HepG2 (cell line): ENCODE results near the gene BLCAP. TPM values are rescaled to one million over a fixed set of nuclear protein-coding genes. Genes with fewer than 3 reads are reported as not detected.

Experiments
- BRD4 ChIP-seq: sonication (generic); formaldehyde crosslinking; IDR thresholded peaks from 2 replicates; pipeline ENCODE4 v1.4.0; 2020; ENCODE audit warnings: missing genetic modification reagents
- DZIP1 ChIP-seq: sonication (generic); formaldehyde crosslinking; IDR thresholded peaks from 2 replicates; pipeline ENCODE4 v1.5.0; 2020; ENCODE audit warnings: mild to moderate bottlenecking, missing genetic modification reagents
- EP300 ChIP-seq, 3 experiments: sonication (generic) in 1 of 3; formaldehyde crosslinking in 1 of 3; IDR thresholded peaks; 2 replicates each; pipeline versions ENCODE4 v1.5.1 to v1.6.1; 2011 to 2020; ENCODE audit warnings: low read depth in 2 of 3, low read length in 2 of 3, borderline replicate concordance in 1 of 3, improper control_type of control experiment in 1 of 3, mild to moderate bottlenecking in 1 of 3, missing genetic modification reagents in 1 of 3, moderate library complexity in 1 of 3
- FOXK2 ChIP-seq: fragments of 450-650 bp; IDR thresholded peaks from 2 replicates; pipeline ENCODE4 v1.6.1; 2016
- HIVEP1 ChIP-seq: sonication (generic); formaldehyde crosslinking; IDR thresholded peaks from 2 replicates; pipeline ENCODE4 v1.4.0; 2020; ENCODE audit warnings: mild to moderate bottlenecking, missing genetic modification reagents
- IRX3 ChIP-seq: sonication (generic); formaldehyde crosslinking; IDR thresholded peaks from 2 replicates; pipeline ENCODE4 v1.8.1; 2023; ENCODE audit warnings: mild to moderate bottlenecking, low read depth, missing genetic modification reagents, borderline replicate concordance
- MATR3 ChIP-seq: sonication (generic); formaldehyde crosslinking; IDR thresholded peaks from 2 replicates; pipeline ENCODE4 v1.4.0; 2020; ENCODE audit warnings: missing genetic modification reagents
- MBNL3 ChIP-seq: fragments of 250-450 bp; sonication (Bioruptor Pico); conservative IDR thresholded peaks from 2 replicates; pipeline ENCODE4 v1.8.0; 2022; ENCODE audit warnings: mild to moderate bottlenecking, inconsistent platforms
- MXD4 ChIP-seq: IDR thresholded peaks from 2 replicates; pipeline ENCODE4 v1.6.1; 2016; ENCODE audit warnings: mild to moderate bottlenecking, missing biosample characterization, missing genetic modification reagents
- NFAT5 ChIP-seq: sonication (generic); formaldehyde crosslinking; IDR thresholded peaks from 2 replicates; pipeline ENCODE4 v1.4.0; 2020; ENCODE audit warnings: missing genetic modification reagents
- TGIF2 ChIP-seq: IDR thresholded peaks from 2 replicates; pipeline ENCODE4 v1.6.1; 2016; ENCODE audit warnings: control low read depth, missing compliant biosample characterization
- ZBTB25 ChIP-seq: IDR thresholded peaks from 2 replicates; pipeline ENCODE4 v1.6.1; 2018; ENCODE audit warnings: missing genetic modification reagents
- ZKSCAN8 ChIP-seq: IDR thresholded peaks from 2 replicates; pipeline ENCODE4 v1.6.1; 2016; ENCODE audit warnings: borderline replicate concordance, missing genetic modification reagents, missing compliant biosample characterization
- ZNF264 ChIP-seq: sonication (generic); formaldehyde crosslinking; IDR thresholded peaks from 2 replicates; pipeline ENCODE4 v1.4.0; 2020; ENCODE audit warnings: missing genetic modification reagents
- ZNF564 ChIP-seq: sonication (generic); formaldehyde crosslinking; IDR thresholded peaks from 2 replicates; pipeline ENCODE4 v1.8.1; 2023; ENCODE audit warnings: mild to moderate bottlenecking, missing genetic modification reagents
- ZNF841 ChIP-seq: sonication (generic); formaldehyde crosslinking; IDR thresholded peaks from 2 replicates; pipeline ENCODE4 v1.8.1; 2023; ENCODE audit warnings: missing genetic modification reagents, borderline replicate concordance
- ZSCAN20 ChIP-seq: sonication (generic); formaldehyde crosslinking; IDR thresholded peaks from 2 replicates; pipeline ENCODE4 v1.4.0; 2020; ENCODE audit warnings: missing genetic modification reagents, mild to moderate bottlenecking, borderline replicate concordance
- polyA plus RNA-seq, 8 experiments: library from polyadenylated mRNA; depleted of rRNA in 3 of 8; stranded (reverse) in 7 of 8; unstranded in 1 of 8; fragments of >200 nt; fragmentation: Illumina TruSeq in 4 of 8; extraction: Trizol in 4 of 8; gene quantifications; 2 replicates each; pipeline versions ENCODE4 v1.2.1 to v1.2.3, GENCODE V29; 2011 to 2016; ENCODE audit warnings: low read depth in 4 of 8, missing spikeins in 1 of 8, mixed read lengths in 1 of 8; ENCODE audit not compliant: insufficient read depth in 1 of 8
- total RNA-seq, 5 experiments: library from RNA; depleted of rRNA; stranded (reverse); fragments of >200 nt; fragmentation: Illumina TruSeq; extraction: Trizol; gene quantifications; 2 replicates each; pipeline ENCODE4 v1.2.3, GENCODE V29; 2016; ENCODE audit warnings: low read depth in 1 of 5
- TF ChIP-seq, protein P1 (sequence below): sonication (generic); formaldehyde crosslinking; IDR thresholded peaks from 2 replicates; pipeline ENCODE4 v1.4.0; 2020; ENCODE audit warnings: missing genetic modification reagents, borderline replicate concordance

Gene BLCAP
- total and polyA plus RNA-seq, 2 of the 13 experiments (the other 11 are each of a cell fraction or from before 2014, with no cell fraction given): 52.4 to 86.8 TPM

GRCh38 chr20:37564388-37565133, 36.9 kb upstream of the BLCAP start (continued):
- TF ChIP-seq DZIP1: no peak
- TF ChIP-seq ZNF264: no peak
- TF ChIP-seq ZNF564: no peak
- no peak for TF ChIP-seq MBNL3 (CRISPR knock-in tag)
- TF ChIP-seq MATR3 (CRISPR knock-in tag): no peak
- peak; percentile 71; the same call in 1 of the 2 replicates for TF ChIP-seq MXD4
- no peak for TF ChIP-seq ZSCAN20
- no peak for TF ChIP-seq NFAT5 (CRISPR knock-in tag)
- TF ChIP-seq EP300 (IDR thresholded peaks at IDR 0.05; ENCODE audit: low read depth in 2 of 2, low read length in 2 of 2): no peak
- no peak for TF ChIP-seq EP300 (CRISPR knock-in tag; IDR thresholded peaks at IDR 0.05; ENCODE audit: borderline replicate concordance)
- no peak for TF ChIP-seq IRX3
- TF ChIP-seq, protein P1, sequence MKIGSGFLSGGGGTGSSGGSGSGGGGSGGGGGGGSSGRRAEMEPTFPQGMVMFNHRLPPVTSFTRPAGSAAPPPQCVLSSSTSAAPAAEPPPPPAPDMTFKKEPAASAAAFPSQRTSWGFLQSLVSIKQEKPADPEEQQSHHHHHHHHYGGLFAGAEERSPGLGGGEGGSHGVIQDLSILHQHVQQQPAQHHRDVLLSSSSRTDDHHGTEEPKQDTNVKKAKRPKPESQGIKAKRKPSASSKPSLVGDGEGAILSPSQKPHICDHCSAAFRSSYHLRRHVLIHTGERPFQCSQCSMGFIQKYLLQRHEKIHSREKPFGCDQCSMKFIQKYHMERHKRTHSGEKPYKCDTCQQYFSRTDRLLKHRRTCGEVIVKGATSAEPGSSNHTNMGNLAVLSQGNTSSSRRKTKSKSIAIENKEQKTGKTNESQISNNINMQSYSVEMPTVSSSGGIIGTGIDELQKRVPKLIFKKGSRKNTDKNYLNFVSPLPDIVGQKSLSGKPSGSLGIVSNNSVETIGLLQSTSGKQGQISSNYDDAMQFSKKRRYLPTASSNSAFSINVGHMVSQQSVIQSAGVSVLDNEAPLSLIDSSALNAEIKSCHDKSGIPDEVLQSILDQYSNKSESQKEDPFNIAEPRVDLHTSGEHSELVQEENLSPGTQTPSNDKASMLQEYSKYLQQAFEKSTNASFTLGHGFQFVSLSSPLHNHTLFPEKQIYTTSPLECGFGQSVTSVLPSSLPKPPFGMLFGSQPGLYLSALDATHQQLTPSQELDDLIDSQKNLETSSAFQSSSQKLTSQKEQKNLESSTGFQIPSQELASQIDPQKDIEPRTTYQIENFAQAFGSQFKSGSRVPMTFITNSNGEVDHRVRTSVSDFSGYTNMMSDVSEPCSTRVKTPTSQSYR (CRISPR knock-in tag): no peak
- no peak for TF ChIP-seq BRD4 (CRISPR knock-in tag)
- peak; percentile 37 for TF ChIP-seq HIVEP1 (CRISPR knock-in tag)
- no peak for TF ChIP-seq FOXK2
- no peak for TF ChIP-seq TGIF2
- TF ChIP-seq ZNF841 (CRISPR knock-in tag): no peak
- no peak for TF ChIP-seq ZKSCAN8
- no peak for TF ChIP-seq ZBTB25 (CRISPR knock-in tag)
